ENCODE measurements around the gene TMEM72. TPM values are rescaled to one million over a fixed set of nuclear protein-coding genes. Genes with fewer than 3 reads are reported as not detected.

The TMEM72 gene
- total RNA-seq, 3 donors from 2014 or later, result 14.9 to 40.6 (median 17.4) TPM

DNA sequence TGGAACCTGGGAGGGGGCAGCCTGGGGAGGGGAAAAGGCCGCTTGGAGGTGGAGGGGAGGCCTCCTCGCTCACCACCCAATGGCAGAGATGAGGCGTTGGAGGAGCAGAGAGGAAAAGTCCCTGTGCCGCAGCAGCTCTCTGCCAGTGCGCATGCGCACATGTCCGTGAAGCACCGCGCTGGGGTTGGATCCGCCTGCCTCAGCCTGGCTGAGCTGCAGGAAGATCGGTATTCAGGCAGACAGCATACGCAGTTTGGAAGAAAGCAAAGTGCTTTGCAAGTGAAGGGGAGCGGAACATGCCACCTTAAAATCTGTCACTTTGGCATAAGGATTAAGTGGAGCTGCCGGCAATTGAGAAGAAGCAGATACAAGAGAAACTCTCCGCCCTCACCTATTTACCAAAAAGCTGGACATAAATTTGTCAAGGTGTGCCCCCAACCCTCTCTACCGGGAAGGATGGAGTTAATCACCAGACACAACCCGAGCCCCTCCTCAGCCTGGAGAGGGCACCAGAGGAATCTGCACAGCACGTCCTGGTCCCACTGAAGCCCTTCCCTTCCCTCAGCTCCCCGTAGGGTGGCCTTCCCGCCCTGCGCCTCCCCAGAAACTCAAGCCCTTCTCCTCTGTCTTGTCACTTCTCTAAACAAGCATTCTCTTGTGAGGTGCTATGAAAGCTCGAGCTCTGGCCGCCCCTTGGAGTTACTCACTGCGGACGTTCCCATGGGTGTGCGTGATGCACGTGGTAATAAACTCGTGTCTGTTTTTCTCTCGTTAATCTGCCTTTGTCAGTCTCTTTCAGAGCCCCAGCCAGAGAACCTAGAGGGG, 32.2 kb upstream of the TMEM72 start:
- ATAC-seq, result peak; percentile 94
- DNase-seq, result peak; percentile 83 to 92 (median 87)
- Histone ChIP-seq H3K36me3 (ENCODE audit: low read depth) (no peaks in the 10 kb centered on the region), H3K9me3 (no peaks in the 10 kb centered on the region), H3K4me1 (ENCODE audit: low read depth) (no peaks in the 10 kb centered on the region), H3K4me3 (no peak overlapping the region)
- TF ChIP-seq, protein P1, sequence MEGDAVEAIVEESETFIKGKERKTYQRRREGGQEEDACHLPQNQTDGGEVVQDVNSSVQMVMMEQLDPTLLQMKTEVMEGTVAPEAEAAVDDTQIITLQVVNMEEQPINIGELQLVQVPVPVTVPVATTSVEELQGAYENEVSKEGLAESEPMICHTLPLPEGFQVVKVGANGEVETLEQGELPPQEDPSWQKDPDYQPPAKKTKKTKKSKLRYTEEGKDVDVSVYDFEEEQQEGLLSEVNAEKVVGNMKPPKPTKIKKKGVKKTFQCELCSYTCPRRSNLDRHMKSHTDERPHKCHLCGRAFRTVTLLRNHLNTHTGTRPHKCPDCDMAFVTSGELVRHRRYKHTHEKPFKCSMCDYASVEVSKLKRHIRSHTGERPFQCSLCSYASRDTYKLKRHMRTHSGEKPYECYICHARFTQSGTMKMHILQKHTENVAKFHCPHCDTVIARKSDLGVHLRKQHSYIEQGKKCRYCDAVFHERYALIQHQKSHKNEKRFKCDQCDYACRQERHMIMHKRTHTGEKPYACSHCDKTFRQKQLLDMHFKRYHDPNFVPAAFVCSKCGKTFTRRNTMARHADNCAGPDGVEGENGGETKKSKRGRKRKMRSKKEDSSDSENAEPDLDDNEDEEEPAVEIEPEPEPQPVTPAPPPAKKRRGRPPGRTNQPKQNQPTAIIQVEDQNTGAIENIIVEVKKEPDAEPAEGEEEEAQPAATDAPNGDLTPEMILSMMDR (IDR thresholded peaks at IDR 0.05), result no peak
- intact Hi-C loops (cut with DNase I, micrococcal nuclease), result no loop called here

DNA sequence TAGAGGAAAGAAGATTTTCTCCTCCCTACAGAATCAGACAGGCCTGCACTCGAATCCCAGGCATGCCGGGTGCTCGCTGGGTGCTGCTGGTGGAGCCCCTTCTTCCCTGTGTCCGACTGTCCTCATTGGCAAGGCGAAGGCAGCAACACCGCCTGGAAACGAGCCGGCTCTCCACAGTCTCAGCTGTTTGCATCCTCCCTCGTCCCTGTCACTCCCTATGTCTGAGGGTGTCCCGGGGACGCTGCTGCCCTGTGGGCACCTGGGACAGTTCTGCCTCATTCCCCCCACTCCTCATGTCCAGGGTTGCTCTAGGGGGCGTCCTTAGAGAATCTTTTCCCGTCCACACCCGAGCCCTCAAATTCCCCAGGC, 31.6 kb upstream of the TMEM72 start:
- ATAC-seq (no peak), DNase-seq (no peak)
- no peaks in the 10 kb centered on the region for H3K9me3 ChIP-seq
- TF ChIP-seq, protein P1 (IDR thresholded peaks at IDR 0.05), result no peak
- no peaks in the 10 kb centered on the region for H3K36me3 ChIP-seq (ENCODE audit: low read depth)
- no peak overlapping the region for H3K4me3 ChIP-seq
- no peaks in the 10 kb centered on the region for H3K4me1 ChIP-seq (ENCODE audit: low read depth)
- intact Hi-C loops (cut with DNase I, micrococcal nuclease), result no loop called here

DNA sequence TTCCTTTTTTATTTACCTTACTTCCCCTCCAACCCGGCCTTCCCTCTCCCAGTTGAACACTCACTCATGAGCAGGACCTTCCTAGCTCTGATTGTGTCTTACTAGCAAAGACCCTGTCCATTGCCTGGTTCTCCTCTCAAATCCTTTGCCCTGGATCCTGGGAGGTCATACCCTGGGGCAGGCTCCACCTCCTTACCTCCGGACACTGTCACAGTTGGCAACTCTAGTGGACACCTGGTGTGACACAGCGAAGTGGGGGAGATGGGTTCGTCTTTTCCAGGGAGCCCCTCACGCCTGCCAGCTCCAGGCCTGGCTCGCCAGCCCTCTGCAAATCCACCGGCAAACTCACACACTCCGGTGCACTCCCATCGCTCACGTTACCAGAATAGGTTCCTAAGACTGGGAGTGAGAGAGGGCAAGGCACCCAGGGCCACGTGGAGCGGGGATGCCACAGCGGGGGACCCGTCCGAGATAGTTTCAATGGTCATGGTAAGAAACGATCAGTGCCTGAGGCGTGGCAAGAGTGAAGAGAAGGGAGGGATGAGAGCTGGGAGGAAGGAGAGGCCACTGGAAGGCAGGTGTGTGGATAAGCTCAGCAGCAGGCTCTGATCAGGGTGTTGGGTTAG, 30.9 kb upstream of the TMEM72 start:
- intact Hi-C loops (cut with DNase I, micrococcal nuclease), result no loop called here
- TF ChIP-seq, protein P1 (IDR thresholded peaks at IDR 0.05), result no peak
- Histone ChIP-seq H3K4me1 (ENCODE audit: low read depth) (no peaks in the 10 kb centered on the region), H3K36me3 (ENCODE audit: low read depth) (no peaks in the 10 kb centered on the region), H3K4me3 (no peak overlapping the region), H3K9me3 (no peaks in the 10 kb centered on the region)
- DNase-seq (no peak), ATAC-seq (no peak)

DNA sequence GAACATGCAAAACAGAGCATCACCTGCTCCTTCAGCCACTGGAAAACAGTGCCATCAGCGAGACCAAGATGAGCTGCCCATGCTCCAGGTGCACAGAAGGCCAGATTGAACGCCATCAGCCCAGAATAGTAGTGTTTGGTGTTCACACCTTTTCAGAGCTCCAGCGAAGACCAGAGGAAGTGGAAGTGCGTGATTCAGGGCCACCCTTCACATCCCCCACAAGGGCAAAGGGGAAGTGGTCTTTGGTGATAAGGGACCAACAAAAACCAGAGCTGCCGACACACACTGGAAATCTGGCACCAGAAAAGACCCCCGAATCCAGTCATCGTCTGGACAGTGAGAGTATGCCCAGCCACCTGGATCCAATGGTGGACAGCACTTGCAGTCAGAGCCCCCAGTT, 29.5 kb upstream of the TMEM72 start:
- DNase-seq (no peak), ATAC-seq (no peak)
- TF ChIP-seq, protein P1 (IDR thresholded peaks at IDR 0.05), result no peak
- Histone ChIP-seq H3K36me3 (ENCODE audit: low read depth) (no peaks in the 10 kb centered on the region), H3K9me3 (no peaks in the 10 kb centered on the region), H3K4me1 (ENCODE audit: low read depth) (no peaks in the 10 kb centered on the region), H3K4me3 (no peak overlapping the region)
- intact Hi-C loops (cut with DNase I, micrococcal nuclease), result no loop called here

DNA sequence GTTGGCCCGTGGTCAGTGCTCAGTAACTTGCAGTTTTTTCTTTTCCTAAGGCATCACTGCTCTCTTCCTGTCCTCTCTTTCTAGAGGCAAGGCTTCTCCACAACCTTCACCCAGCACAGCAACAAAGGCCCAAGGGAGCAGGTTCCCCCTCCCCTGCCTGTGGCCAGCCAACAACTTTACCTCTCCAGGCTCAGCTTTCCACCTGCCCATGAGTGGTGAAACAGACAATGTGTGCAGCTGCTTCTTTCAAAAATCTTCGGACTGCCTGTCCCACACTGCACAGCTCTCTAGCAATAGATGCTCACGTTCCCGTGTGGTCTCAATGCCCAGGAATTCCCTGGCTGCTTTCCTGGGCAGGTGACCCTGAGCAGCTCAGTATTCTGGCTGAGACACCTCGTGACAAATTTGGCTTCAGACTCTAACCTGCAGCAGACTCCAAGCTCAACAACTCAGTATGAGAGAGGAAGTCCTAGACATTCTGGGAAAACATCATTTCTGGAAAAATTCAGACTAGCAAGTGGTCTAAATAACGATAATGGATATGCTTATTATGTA, 28.9 kb upstream of the TMEM72 start:
- Histone ChIP-seq H3K4me1 (ENCODE audit: low read depth) (no peaks in the 10 kb centered on the region), H3K36me3 (ENCODE audit: low read depth) (no peaks in the 10 kb centered on the region), H3K9me3 (no peaks in the 10 kb centered on the region), H3K4me3 (no peak overlapping the region)
- intact Hi-C loops (cut with DNase I, micrococcal nuclease), result no loop called here
- no peak for DNase-seq
- no peak for ATAC-seq
- TF ChIP-seq, protein P1 (IDR thresholded peaks at IDR 0.05), result no peak
